Neuronal stem cell (in vitro differentiated cells): Measurements from ENCODE around the gene PRKN.
A peak's percentile ranks its signal among the peaks of the same experiment; 100 is the strongest.

Experiments
- DNase-seq: peaks from one replicate; pipeline ENCODE4 v3.0.0-alpha.2; 2013; ENCODE audit warnings: low spot score
- H2AFZ ChIP-seq: one replicate; pipeline ENCODE4 v1.6.1; 2013; ENCODE audit warnings: mild to moderate bottlenecking, low read length, inconsistent platforms
- H2AK5ac ChIP-seq: 2 replicates; pipeline ENCODE4 v1.6.1; 2013; ENCODE audit warnings: low read depth, mild to moderate bottlenecking, inconsistent platforms, low read length, moderate library complexity, mixed read lengths
- H2BK120ac ChIP-seq: 2 replicates; pipeline ENCODE4 v1.6.1; 2013; ENCODE audit warnings: low read depth, mild to moderate bottlenecking, inconsistent platforms, low read length, moderate library complexity, mixed read lengths
- H2BK12ac ChIP-seq: one replicate; pipeline ENCODE4 v1.6.1; 2013; ENCODE audit warnings: low read length, inconsistent platforms
- H2BK15ac ChIP-seq: 2 replicates; pipeline ENCODE4 v1.6.1; 2013; ENCODE audit warnings: mild to moderate bottlenecking, low read length, inconsistent platforms, mixed read lengths
- H2BK5ac ChIP-seq: one replicate; pipeline ENCODE4 v1.6.1; 2013; ENCODE audit warnings: inconsistent platforms, mild to moderate bottlenecking, low read length, moderate library complexity
- H3K14ac ChIP-seq: one replicate; pipeline ENCODE4 v1.6.1; 2013; ENCODE audit warnings: low read length, inconsistent platforms
- H3K18ac ChIP-seq: 2 replicates; pipeline ENCODE4 v1.6.1; 2013; ENCODE audit warnings: low read length, inconsistent platforms
- H3K23ac ChIP-seq: 2 replicates; pipeline ENCODE4 v1.6.1; 2013; ENCODE audit warnings: low read depth, mild to moderate bottlenecking, mixed read lengths, low read length, inconsistent platforms; ENCODE audit not compliant: poor library complexity
- H3K27ac ChIP-seq: replicated peaks from 3 replicates; pipeline ENCODE4 v1.5.1; 2013; ENCODE audit warnings: low read length, inconsistent platforms
- H3K27me3 ChIP-seq, 3 experiments: 2 replicates each; pipeline ENCODE4 v1.6.1; 2013; ENCODE audit warnings: low read length in 3 of 3, mild to moderate bottlenecking in 2 of 3, inconsistent platforms in 1 of 3, low read depth in 1 of 3, mixed read lengths in 1 of 3, moderate library complexity in 1 of 3; ENCODE audit not compliant: control insufficient read depth in 3 of 3, insufficient read depth in 3 of 3
- H3K36me3 ChIP-seq, 2 donors: replicated peaks in 1 of 2; 2 replicates each; pipeline ENCODE4 v1.6.1; 2013; ENCODE audit warnings: low read length in 2 of 2; ENCODE audit not compliant: control insufficient read depth in 2 of 2, insufficient read depth in 2 of 2
- H3K4ac ChIP-seq: 2 replicates; pipeline ENCODE4 v1.6.1; 2013; ENCODE audit warnings: inconsistent platforms, mild to moderate bottlenecking, low read length, moderate library complexity
- H3K4me1 ChIP-seq, 2 donors: 1 replicate in 1 of 2; 2 replicates in 1 of 2; pipeline ENCODE4 v1.6.1; 2013; ENCODE audit warnings: low read length in 2 of 2, low read depth in 1 of 2; ENCODE audit not compliant: control insufficient read depth in 2 of 2, insufficient read depth in 1 of 2
- H3K4me2 ChIP-seq: one replicate; pipeline ENCODE4 v1.6.1; 2013; ENCODE audit warnings: mild to moderate bottlenecking, low read length, inconsistent platforms; ENCODE audit not compliant: insufficient read depth, poor library complexity, severe bottlenecking
- H3K4me3 ChIP-seq, 2 donors: 2 replicates each; pipeline ENCODE4 v1.5.1; 2013; ENCODE audit warnings: low read length in 2 of 2, mild to moderate bottlenecking in 2 of 2, inconsistent platforms in 1 of 2, moderate library complexity in 1 of 2
- H3K79me1 ChIP-seq: one replicate; pipeline ENCODE4 v1.6.1; 2013; ENCODE audit warnings: low read depth, mild to moderate bottlenecking, inconsistent platforms, low read length, moderate library complexity
- H3K9ac ChIP-seq: one replicate; pipeline ENCODE4 v1.6.1; 2013; ENCODE audit warnings: mild to moderate bottlenecking, low read depth, low read length, inconsistent platforms; ENCODE audit not compliant: poor library complexity
- H3K9me3 ChIP-seq, 2 donors: replicated peaks in 1 of 2; 2 replicates each; pipeline versions ENCODE3 to v1.6.1; 2013; ENCODE audit warnings: low read length in 2 of 2, mild to moderate bottlenecking in 2 of 2, inconsistent platforms in 1 of 2, low read depth in 1 of 2, mixed read lengths in 1 of 2, moderate library complexity in 1 of 2; ENCODE audit not compliant: control insufficient read depth in 2 of 2, insufficient read depth in 1 of 2
- H4K8ac ChIP-seq: one replicate; pipeline ENCODE4 v1.6.1; 2013; ENCODE audit warnings: low read depth, mild to moderate bottlenecking, inconsistent platforms, low read length, moderate library complexity
- H4K91ac ChIP-seq: one replicate; pipeline ENCODE4 v1.6.1; 2013; ENCODE audit warnings: low read length, low read depth, mild to moderate bottlenecking, inconsistent platforms; ENCODE audit not compliant: poor library complexity
- WGBS, 2 donors: extraction: QIAGEN DNeasy Blood & Tissue Kit; methylation state at CpG; one replicate each; pipeline ENCODE4 v1.1.7; 2013; ENCODE audit warnings: missing lambda C conversion rate in 2 of 2, mixed read lengths in 1 of 2; ENCODE audit not compliant: insufficient read length in 2 of 2, insufficient replicate concordance in 1 of 2; ENCODE audit errors: extremely low coverage in 2 of 2; 5-methylcytosine and 5-hydroxymethylcytosine counted together

The PRKN gene

DNA sequence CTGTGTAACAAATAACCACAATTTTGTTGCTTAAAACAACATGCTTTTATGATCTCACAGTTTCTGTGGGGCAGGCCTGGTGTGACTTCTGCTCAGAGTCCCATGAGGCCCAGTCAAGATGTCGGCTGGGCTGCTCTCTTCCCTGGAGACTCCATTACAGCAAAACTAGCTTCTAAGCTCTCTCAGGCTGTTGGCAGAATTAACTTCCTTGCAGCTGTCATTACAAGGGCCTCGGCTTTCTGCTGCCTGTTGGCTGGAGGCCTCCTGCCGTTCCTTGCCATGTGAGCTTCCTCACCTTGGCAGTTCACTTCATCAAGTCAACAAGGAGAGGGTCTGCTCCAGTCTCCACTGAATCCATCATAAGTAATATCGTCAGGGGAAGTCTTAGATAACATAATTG lies 659.2 kb downstream of the PRKN start:
- H4K91ac ChIP-seq: no peak overlapping the region
- no peak overlapping the region for H3K23ac ChIP-seq
- no peak overlapping the region for H3K18ac ChIP-seq
- H3K9me3 ChIP-seq: peaks cover 0 to 7% of the 10 kb centered on the region in 2 donors
- no peak for DNase-seq
- H3K4me1 ChIP-seq: no peaks in the 10 kb centered on the region
- no peak overlapping the region for H3K14ac ChIP-seq
- H3K4ac ChIP-seq: no peak overlapping the region
- H2BK12ac ChIP-seq: no peak overlapping the region
- H3K4me3 ChIP-seq: no peak overlapping the region
- no peak overlapping the region for H3K9ac ChIP-seq
- no peak overlapping the region for H2AFZ ChIP-seq
- H2BK120ac ChIP-seq: no peak overlapping the region
- no peak overlapping the region for H3K27ac ChIP-seq
- no peak overlapping the region for H4K8ac ChIP-seq
- no peaks in the 10 kb centered on the region for H3K36me3 ChIP-seq
- no peak overlapping the region for H2BK15ac ChIP-seq
- H3K27me3 ChIP-seq: no peaks in the 10 kb centered on the region
- WGBS, 2 donors: no CpG with 5 or more reads among the region's 4 CpGs
- no peak overlapping the region for H2BK5ac ChIP-seq
- no peaks in the 10 kb centered on the region for H3K79me1 ChIP-seq
- H3K4me2 ChIP-seq: no peak overlapping the region
- H2AK5ac ChIP-seq: no peak overlapping the region

DNA sequence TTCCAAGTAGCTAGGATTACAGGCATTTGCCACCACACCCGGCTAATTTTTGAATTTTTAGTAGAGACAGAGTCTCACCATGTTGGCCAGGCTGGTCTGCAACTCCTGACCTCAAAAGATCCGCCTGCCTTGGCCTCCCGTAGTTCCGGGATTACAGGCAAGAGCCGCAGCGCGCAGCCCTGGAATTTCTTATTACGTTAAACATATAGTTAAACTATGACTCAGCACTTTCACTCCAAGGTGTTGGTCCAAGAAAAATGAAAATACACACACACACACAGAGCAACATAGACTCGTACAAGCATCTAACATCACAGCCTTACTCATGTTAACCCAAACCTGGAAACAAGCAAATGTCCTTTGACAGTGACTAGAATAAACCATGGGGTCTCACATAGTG lies 663.9 kb downstream of the PRKN start:
- Histone ChIP-seq H3K36me3 (no peaks in the 10 kb centered on the region), H4K91ac (no peak overlapping the region), H3K79me1 (no peaks in the 10 kb centered on the region), H3K4me3 (no peak overlapping the region), H2AK5ac (no peak overlapping the region), H3K23ac (no peak overlapping the region), H2AFZ (no peak overlapping the region), H3K18ac (no peak overlapping the region), H3K27me3 (no peaks in the 10 kb centered on the region), H4K8ac (no peak overlapping the region), H3K14ac (no peak overlapping the region), H2BK15ac (no peak overlapping the region), H3K9me3 (no peaks in the 10 kb centered on the region), H3K9ac (no peak overlapping the region), H2BK12ac (no peak overlapping the region), H2BK5ac (no peak overlapping the region), H2BK120ac (no peak overlapping the region), H3K4me2 (no peak overlapping the region), H3K27ac (no peak overlapping the region), H3K4ac (no peak overlapping the region), H3K4me1 (no peaks in the 10 kb centered on the region)
- DNase-seq: no peak
- WGBS, 2 donors: no CpG with 5 or more reads among the region's 9 CpGs

DNA sequence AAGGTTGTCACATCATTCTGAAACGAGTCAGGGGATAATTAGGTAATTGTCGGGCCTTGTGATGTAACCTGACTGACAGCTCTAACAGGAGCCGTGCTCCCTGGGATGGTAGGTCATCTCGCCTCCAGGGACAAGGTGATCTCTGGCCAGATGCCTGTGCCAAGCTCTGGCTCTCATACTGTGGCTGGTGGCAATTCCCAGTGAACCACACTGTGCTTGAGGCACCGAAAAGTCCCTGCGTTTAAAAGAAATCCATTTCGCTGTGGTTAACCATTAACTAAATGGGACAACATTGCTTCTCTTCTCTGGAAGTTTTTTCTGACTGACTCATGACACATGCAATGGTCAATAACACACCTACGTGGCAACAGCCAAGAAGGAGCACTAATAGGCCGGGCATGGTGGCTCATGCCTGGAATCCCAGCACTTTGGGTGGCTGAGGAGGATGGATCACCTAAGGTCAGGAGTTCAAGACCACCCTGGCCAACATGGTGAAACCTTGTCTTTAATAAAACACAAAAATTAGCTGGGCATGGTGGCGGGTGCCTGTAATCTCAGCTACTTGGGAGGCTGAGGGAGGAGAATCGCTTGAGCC lies 669.2 kb downstream of the PRKN start:
- Histone ChIP-seq H3K23ac (no peak overlapping the region), H3K9ac (no peak overlapping the region), H3K14ac (no peak overlapping the region), H3K36me3 (no peaks in the 10 kb centered on the region), H3K4me3 (no peak overlapping the region), H2BK5ac (no peak overlapping the region), H3K9me3 (no peaks in the 10 kb centered on the region), H3K79me1 (peaks cover 4% of the 10 kb centered on the region), H3K27me3 (no peaks in the 10 kb centered on the region), H2BK15ac (no peak overlapping the region), H3K18ac (no peak overlapping the region), H2AK5ac (no peak overlapping the region), H3K4ac (no peak overlapping the region), H2BK12ac (no peak overlapping the region), H2BK120ac (no peak overlapping the region), H3K4me2 (no peak overlapping the region), H4K91ac (no peak overlapping the region), H4K8ac (no peak overlapping the region), H2AFZ (no peak overlapping the region), H3K4me1 (peaks cover 9 to 13% of the 10 kb centered on the region in 2 donors), H3K27ac (no peak overlapping the region)
- WGBS, 2 donors: no CpG with 5 or more reads among the region's 11 CpGs
- DNase-seq: no peak

DNA sequence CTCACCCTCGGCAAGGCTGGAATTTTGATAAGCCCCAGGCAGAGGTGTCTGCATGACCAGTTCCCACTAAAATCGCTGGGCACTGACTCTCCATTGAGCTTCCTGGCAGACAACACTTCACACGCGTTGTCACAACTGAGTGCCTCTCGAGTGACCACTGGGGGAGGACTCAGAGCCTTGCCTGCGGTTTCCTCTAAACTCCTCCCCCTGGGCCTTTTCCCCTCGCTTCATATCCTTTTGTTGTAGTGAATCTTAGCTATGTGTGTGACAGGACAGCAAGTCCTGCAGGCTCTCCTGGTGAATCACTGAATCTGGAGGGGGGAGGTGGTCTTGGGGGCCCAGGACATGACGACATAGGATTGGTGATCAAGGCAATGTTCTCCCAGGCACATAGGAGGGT lies 670.8 kb downstream of the PRKN start:
- Histone ChIP-seq H3K14ac (no peak overlapping the region), H3K27ac (no peak overlapping the region), H2BK5ac (no peak overlapping the region), H2AFZ (peak overlapping the region; percentile 83), H4K8ac (no peak overlapping the region), H3K27me3 (no peaks in the 10 kb centered on the region), H2BK120ac (no peak overlapping the region), H3K79me1 (peaks cover 4% of the 10 kb centered on the region), H3K9ac (no peak overlapping the region), H2AK5ac (no peak overlapping the region), H3K9me3 (no peaks in the 10 kb centered on the region), H4K91ac (no peak overlapping the region), H3K4me3 (no peak overlapping the region), H3K4me2 (no peak overlapping the region), H2BK15ac (no peak overlapping the region), H3K4ac (no peak overlapping the region), H3K18ac (no peak overlapping the region), H3K23ac (no peak overlapping the region), H3K4me1 (peaks cover 9 to 13% of the 10 kb centered on the region in 2 donors), H2BK12ac (no peak overlapping the region), H3K36me3 (no peaks in the 10 kb centered on the region)
- no CpG with 5 or more reads among the region's 8 CpGs for WGBS, 2 donors
- no peak for DNase-seq
